GM23338 (cell line): ENCODE measurements around the gene TDG.

Experiments
- CREB1 ChIP-seq: fragments of 250-450 bp; sonication (Bioruptor Pico); IDR thresholded peaks from 2 replicates; pipeline ENCODE4 v1.5.0; 2020; ENCODE audit warnings: low read depth, mild to moderate bottlenecking, moderate library complexity
- CTCF ChIP-seq, 2 experiments: fragments of 200-600 bp in 1 of 2; sonication (generic) in 1 of 2; conservative IDR thresholded peaks; 2 replicates each; pipeline versions ENCODE4 v1.5.1 to v1.6.1; 2016 to 2017; ENCODE audit warnings: antibody characterized with exemption in 2 of 2, low read depth in 2 of 2, mild to moderate bottlenecking in 2 of 2, moderate library complexity in 1 of 2
- EZH2 ChIP-seq: fragments of 200-600 bp; sonication (generic); IDR thresholded peaks from one replicate; pipeline ENCODE4 v1.8.0; 2017; ENCODE audit warnings: antibody characterized with exemption, mild to moderate bottlenecking, low read depth; ENCODE audit not compliant: unreplicated experiment
- EZH2phosphoT487 ChIP-seq: fragments of 200-600 bp; sonication (generic); IDR thresholded peaks from one replicate; pipeline ENCODE4 v1.8.1; 2018; ENCODE audit warnings: antibody characterized with exemption; ENCODE audit not compliant: unreplicated experiment
- JUNB ChIP-seq: IDR thresholded peaks from one replicate; pipeline ENCODE4 v1.6.1; 2016; ENCODE audit warnings: antibody characterized with exemption; ENCODE audit not compliant: unreplicated experiment
- NANOG ChIP-seq: IDR thresholded peaks from 2 replicates; pipeline ENCODE4 v1.6.1; 2016; ENCODE audit warnings: antibody characterized with exemption, borderline replicate concordance
- POLR2AphosphoS5 ChIP-seq: IDR thresholded peaks from 2 replicates; pipeline ENCODE4 v1.6.1; 2016; ENCODE audit warnings: antibody characterized with exemption, low read depth
- STAT1 ChIP-seq: IDR thresholded peaks from one replicate; pipeline ENCODE4 v1.6.1; 2016; ENCODE audit warnings: antibody characterized with exemption; ENCODE audit not compliant: unreplicated experiment
- ZNF114 ChIP-seq: fragments of 250-450 bp; sonication (Bioruptor Pico); IDR thresholded peaks from 2 replicates; pipeline ENCODE4 v1.5.0; 2020; ENCODE audit warnings: mild to moderate bottlenecking, moderate library complexity
- TF ChIP-seq, protein P1 (sequence below): IDR thresholded peaks from one replicate; pipeline ENCODE4 v1.6.1; 2018; ENCODE audit warnings: antibody characterized with exemption; ENCODE audit not compliant: unreplicated experiment
- TF ChIP-seq, protein P2 (sequence below): IDR thresholded peaks from 2 replicates; pipeline ENCODE4 v1.6.1; 2016; ENCODE audit warnings: antibody characterized with exemption

DNA sequence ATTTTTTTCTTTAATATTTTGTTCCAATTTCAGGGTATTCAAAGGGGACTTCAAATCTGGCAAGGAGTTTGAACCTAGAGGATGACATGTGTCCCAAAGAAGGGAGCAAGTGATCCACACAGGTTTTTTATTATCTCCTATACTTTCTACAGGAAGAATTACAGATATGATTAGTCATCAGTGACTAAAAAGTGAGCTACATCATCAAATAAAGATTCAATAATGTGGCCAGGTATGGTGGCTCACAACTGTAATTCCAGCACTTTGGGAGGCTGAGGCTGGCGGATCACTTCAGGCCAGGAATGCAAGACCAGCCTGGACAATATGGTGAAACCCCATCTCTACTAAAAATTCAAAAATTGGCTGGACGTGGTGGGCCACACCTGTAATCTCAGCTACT lies 60.1 kb downstream of the TDG start:
- TF ChIP-seq CTCF (conservative IDR thresholded peaks at IDR 0.05; ENCODE audit: low read depth in 2 of 2) (no peak), CREB1 (CRISPR knock-in tag) (no peak), EZH2phosphoT487 (no peak), EZH2 (no peak), POLR2AphosphoS5 (no peak), JUNB (no peak), ZNF114 (CRISPR knock-in tag) (no peak), STAT1 (no peak), NANOG (no peak)
- TF ChIP-seq, protein P1, sequence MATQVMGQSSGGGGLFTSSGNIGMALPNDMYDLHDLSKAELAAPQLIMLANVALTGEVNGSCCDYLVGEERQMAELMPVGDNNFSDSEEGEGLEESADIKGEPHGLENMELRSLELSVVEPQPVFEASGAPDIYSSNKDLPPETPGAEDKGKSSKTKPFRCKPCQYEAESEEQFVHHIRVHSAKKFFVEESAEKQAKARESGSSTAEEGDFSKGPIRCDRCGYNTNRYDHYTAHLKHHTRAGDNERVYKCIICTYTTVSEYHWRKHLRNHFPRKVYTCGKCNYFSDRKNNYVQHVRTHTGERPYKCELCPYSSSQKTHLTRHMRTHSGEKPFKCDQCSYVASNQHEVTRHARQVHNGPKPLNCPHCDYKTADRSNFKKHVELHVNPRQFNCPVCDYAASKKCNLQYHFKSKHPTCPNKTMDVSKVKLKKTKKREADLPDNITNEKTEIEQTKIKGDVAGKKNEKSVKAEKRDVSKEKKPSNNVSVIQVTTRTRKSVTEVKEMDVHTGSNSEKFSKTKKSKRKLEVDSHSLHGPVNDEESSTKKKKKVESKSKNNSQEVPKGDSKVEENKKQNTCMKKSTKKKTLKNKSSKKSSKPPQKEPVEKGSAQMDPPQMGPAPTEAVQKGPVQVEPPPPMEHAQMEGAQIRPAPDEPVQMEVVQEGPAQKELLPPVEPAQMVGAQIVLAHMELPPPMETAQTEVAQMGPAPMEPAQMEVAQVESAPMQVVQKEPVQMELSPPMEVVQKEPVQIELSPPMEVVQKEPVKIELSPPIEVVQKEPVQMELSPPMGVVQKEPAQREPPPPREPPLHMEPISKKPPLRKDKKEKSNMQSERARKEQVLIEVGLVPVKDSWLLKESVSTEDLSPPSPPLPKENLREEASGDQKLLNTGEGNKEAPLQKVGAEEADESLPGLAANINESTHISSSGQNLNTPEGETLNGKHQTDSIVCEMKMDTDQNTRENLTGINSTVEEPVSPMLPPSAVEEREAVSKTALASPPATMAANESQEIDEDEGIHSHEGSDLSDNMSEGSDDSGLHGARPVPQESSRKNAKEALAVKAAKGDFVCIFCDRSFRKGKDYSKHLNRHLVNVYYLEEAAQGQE = no peak
- TF ChIP-seq, protein P2, sequence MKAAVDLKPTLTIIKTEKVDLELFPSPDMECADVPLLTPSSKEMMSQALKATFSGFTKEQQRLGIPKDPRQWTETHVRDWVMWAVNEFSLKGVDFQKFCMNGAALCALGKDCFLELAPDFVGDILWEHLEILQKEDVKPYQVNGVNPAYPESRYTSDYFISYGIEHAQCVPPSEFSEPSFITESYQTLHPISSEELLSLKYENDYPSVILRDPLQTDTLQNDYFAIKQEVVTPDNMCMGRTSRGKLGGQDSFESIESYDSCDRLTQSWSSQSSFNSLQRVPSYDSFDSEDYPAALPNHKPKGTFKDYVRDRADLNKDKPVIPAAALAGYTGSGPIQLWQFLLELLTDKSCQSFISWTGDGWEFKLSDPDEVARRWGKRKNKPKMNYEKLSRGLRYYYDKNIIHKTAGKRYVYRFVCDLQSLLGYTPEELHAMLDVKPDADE = no peak
